Breast epithelium (tissue), 4 donors: Measurements from ENCODE around the gene CAPZA2. TPM values are rescaled to one million over a fixed set of nuclear protein-coding genes. Genes with fewer than 3 reads are reported as not detected.

Experiments
- DNase-seq, 2 donors: peaks; one replicate each; pipeline ENCODE4 v3.0.0-alpha.2; 2019; ENCODE audit warnings: low spot score in 2 of 2
- H3K27ac ChIP-seq, 2 donors: fragments of 200-600 bp; sonication (generic) in 1 of 2; one replicate each; pipeline ENCODE4 v1.5.1; 2016 to 2019; ENCODE audit warnings: mild to moderate bottlenecking in 1 of 2
- H3K27me3 ChIP-seq, 2 donors: fragments of 200-600 bp; sonication (generic) in 1 of 2; one replicate each; pipeline versions ENCODE4 v1.5.1 to v1.6.0; 2017 to 2019; ENCODE audit warnings: control low read depth in 1 of 2, mild to moderate bottlenecking in 1 of 2
- H3K36me3 ChIP-seq: fragments of 200-600 bp; one replicate; pipeline ENCODE4 v1.5.1; 2019
- H3K4me1 ChIP-seq, 2 donors: fragments of 200-600 bp; sonication (generic); one replicate each; pipeline ENCODE4 v1.5.1; 2016 to 2019; ENCODE audit warnings: control low read depth in 1 of 2
- H3K4me3 ChIP-seq, 3 donors: fragments of 200-600 bp; sonication (generic); 1 replicate in 2 of 3; 2 replicates in 1 of 3; pipeline ENCODE4 v1.5.1; 2016 to 2019; ENCODE audit warnings: mild to moderate bottlenecking in 3 of 3, moderate library complexity in 2 of 3
- H3K9me3 ChIP-seq, 2 donors: fragments of 200-600 bp; sonication (generic) in 1 of 2; one replicate each; pipeline ENCODE4 v1.5.1; 2016 to 2019; ENCODE audit warnings: control low read depth in 1 of 2
- POLR2A ChIP-seq: fragments of 450-650 bp; IDR thresholded peaks from one replicate; pipeline ENCODE4 v1.6.1; 2016; ENCODE audit warnings: antibody characterized with exemption, mild to moderate bottlenecking, moderate library complexity
- POLR2AphosphoS5 ChIP-seq, 3 donors: sonication (generic); formaldehyde crosslinking; IDR thresholded peaks; one replicate each; pipeline ENCODE4 v1.6.1; 2017; ENCODE audit warnings: antibody characterized with exemption in 3 of 3
- intact Hi-C: fragments of 100-400 bp; cut with DNase I; formaldehyde crosslinking; loops from one replicate; pipeline ENCODE4 v1.15.1; 2023; ENCODE audit warnings: low total_unique reads
- total RNA-seq, 3 donors: library from RNA; depleted of rRNA; stranded (reverse); fragments of >200 nt; gene quantifications; one replicate each; pipeline ENCODE4 v1.1.0, GENCODE V29; 2016
- TF ChIP-seq, protein P1 (sequence below), 3 donors: fragments of 450-650 bp; IDR thresholded peaks; one replicate each; pipeline ENCODE4 v1.5.1; 2016 to 2017; ENCODE audit warnings: antibody characterized with exemption in 3 of 3, mild to moderate bottlenecking in 3 of 3, moderate library complexity in 3 of 3

CAPZA2 gene
- total RNA-seq, 3 donors from 2014 or later = 117 to 138 (median 134) TPM

- no peak overlapping the region for H3K4me3 ChIP-seq
- H3K9me3 ChIP-seq = no peaks in the 10 kb centered on the region
- intact Hi-C loops = no loop called here
- no peak overlapping the region for H3K27ac ChIP-seq
- no peaks in the 10 kb centered on the region for H3K27me3 ChIP-seq
- H3K4me1 ChIP-seq = no peaks in the 10 kb centered on the region
- H3K36me3 ChIP-seq = no peaks in the 10 kb centered on the region
- no peak for DNase-seq
- no peak for TF ChIP-seq POLR2AphosphoS5 (IDR thresholded peaks at IDR 0.05)
- TF ChIP-seq, protein P1, sequence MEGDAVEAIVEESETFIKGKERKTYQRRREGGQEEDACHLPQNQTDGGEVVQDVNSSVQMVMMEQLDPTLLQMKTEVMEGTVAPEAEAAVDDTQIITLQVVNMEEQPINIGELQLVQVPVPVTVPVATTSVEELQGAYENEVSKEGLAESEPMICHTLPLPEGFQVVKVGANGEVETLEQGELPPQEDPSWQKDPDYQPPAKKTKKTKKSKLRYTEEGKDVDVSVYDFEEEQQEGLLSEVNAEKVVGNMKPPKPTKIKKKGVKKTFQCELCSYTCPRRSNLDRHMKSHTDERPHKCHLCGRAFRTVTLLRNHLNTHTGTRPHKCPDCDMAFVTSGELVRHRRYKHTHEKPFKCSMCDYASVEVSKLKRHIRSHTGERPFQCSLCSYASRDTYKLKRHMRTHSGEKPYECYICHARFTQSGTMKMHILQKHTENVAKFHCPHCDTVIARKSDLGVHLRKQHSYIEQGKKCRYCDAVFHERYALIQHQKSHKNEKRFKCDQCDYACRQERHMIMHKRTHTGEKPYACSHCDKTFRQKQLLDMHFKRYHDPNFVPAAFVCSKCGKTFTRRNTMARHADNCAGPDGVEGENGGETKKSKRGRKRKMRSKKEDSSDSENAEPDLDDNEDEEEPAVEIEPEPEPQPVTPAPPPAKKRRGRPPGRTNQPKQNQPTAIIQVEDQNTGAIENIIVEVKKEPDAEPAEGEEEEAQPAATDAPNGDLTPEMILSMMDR (IDR thresholded peaks at IDR 0.05) = no peak
- TF ChIP-seq POLR2A = no peak
Observed at GRCh38 chr7:116899308-116899707, 36.9 kb downstream of the CAPZA2 start.

GRCh38 chr7:116901143-116901542 is 38.8 kb downstream of the CAPZA2 start:
- TF ChIP-seq POLR2AphosphoS5 (IDR thresholded peaks at IDR 0.05) (no peak), POLR2A (no peak)
- TF ChIP-seq, protein P1 (IDR thresholded peaks at IDR 0.05) = no peak
- DNase-seq = no peak
- no peaks in the 10 kb centered on the region for H3K36me3 ChIP-seq
- H3K4me1 ChIP-seq = no peaks in the 10 kb centered on the region
- H3K4me3 ChIP-seq = no peak overlapping the region
- H3K27ac ChIP-seq = no peak overlapping the region
- intact Hi-C loops = no loop called here
- no peaks in the 10 kb centered on the region for H3K27me3 ChIP-seq
- no peaks in the 10 kb centered on the region for H3K9me3 ChIP-seq

DNA sequence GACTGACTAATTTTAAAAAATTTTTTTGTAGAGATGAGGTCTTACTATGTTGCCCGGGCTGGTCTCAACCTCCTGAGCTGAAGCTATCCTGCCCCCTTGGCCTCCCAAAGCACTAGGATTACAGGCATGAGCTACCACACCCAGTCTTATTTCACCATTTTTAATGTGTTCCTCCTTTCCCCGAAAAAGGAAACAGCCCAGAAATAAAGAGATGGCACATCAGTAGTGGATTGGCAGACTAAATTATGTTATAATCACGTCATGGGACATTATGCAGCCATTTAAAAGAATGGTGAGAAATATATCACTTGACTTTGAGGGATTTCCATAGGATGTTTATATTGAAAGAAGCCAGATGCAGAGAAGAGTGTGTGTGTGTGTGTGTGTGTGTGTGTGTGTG is 40.5 kb downstream of the CAPZA2 start:
- intact Hi-C loops = no loop called here
- no peak overlapping the region for H3K27ac ChIP-seq
- no peaks in the 10 kb centered on the region for H3K27me3 ChIP-seq
- no peak for TF ChIP-seq POLR2AphosphoS5 (IDR thresholded peaks at IDR 0.05)
- TF ChIP-seq, protein P1 (IDR thresholded peaks at IDR 0.05) = no peak
- TF ChIP-seq POLR2A = no peak
- no peaks in the 10 kb centered on the region for H3K9me3 ChIP-seq
- H3K36me3 ChIP-seq = no peaks in the 10 kb centered on the region
- DNase-seq = no peak
- no peak overlapping the region for H3K4me3 ChIP-seq
- no peaks in the 10 kb centered on the region for H3K4me1 ChIP-seq

- no peaks in the 10 kb centered on the region for H3K4me1 ChIP-seq
- no peak overlapping the region for H3K27ac ChIP-seq
- no peaks in the 10 kb centered on the region for H3K27me3 ChIP-seq
- intact Hi-C loops = no loop called here
- no peaks in the 10 kb centered on the region for H3K9me3 ChIP-seq
- no peaks in the 10 kb centered on the region for H3K36me3 ChIP-seq
- DNase-seq = no peak
- TF ChIP-seq POLR2A (no peak), POLR2AphosphoS5 (IDR thresholded peaks at IDR 0.05) (no peak)
- TF ChIP-seq, protein P1 (IDR thresholded peaks at IDR 0.05) = no peak
- no peak overlapping the region for H3K4me3 ChIP-seq
Observed at GRCh38 chr7:116906391-116906790, 44.0 kb downstream of the CAPZA2 start.

DNA sequence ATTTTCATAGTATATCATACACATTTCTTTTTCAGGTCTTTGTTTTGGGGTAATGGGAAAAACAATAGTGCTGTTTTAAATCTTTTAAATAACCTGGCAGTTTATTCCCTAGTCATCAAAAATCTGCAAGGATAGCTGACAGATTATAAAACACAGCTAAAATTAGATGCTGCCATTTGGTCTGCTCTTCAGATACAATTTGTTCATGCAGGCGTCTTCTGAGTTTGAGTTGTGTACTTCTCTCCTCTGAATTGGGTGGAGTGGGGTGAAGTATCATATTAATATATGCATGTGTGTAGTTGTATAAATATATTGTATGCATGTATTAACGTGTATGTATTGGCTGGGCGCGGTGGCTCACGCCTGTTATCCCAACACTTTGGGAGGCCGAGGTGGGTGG is 48.0 kb downstream of the CAPZA2 start:
- intact Hi-C loops = no loop called here
- Histone ChIP-seq H3K27ac (no peak overlapping the region), H3K4me1 (no peaks in the 10 kb centered on the region), H3K9me3 (peaks cover 0 to 6% of the 10 kb centered on the region in 2 donors), H3K36me3 (peaks cover 5% of the 10 kb centered on the region), H3K27me3 (no peaks in the 10 kb centered on the region), H3K4me3 (no peak overlapping the region)
- no peak for TF ChIP-seq POLR2AphosphoS5 (IDR thresholded peaks at IDR 0.05)
- no peak for DNase-seq

- no peak overlapping the region for H3K4me3 ChIP-seq
- DNase-seq = no peak
- no peak overlapping the region for H3K27ac ChIP-seq
- no peaks in the 10 kb centered on the region for H3K4me1 ChIP-seq
- peaks cover 13% of the 10 kb centered on the region for H3K36me3 ChIP-seq
- peaks cover 0 to 6% of the 10 kb centered on the region in 2 donors for H3K9me3 ChIP-seq
- TF ChIP-seq, protein P1 (IDR thresholded peaks at IDR 0.05) = no peak
- no peak for TF ChIP-seq POLR2A
- TF ChIP-seq POLR2AphosphoS5 (IDR thresholded peaks at IDR 0.05) = no peak
- intact Hi-C loops = no loop called here
- H3K27me3 ChIP-seq = no peaks in the 10 kb centered on the region
Observed at GRCh38 chr7:116911801-116912200, 49.4 kb downstream of the CAPZA2 start.
